GM19467 (cell line): ENCODE data around the gene CD99L2.

ENCODE experiments used
- ATAC-seq: cut with Tn5 transposase; IDR thresholded peaks from one replicate; pipeline ENCODE4 v1.9.1; 2021; ENCODE audit warnings: mild to moderate bottlenecking, moderate library complexity; ENCODE audit not compliant: unreplicated experiment

The CD99L2 gene, protein sequence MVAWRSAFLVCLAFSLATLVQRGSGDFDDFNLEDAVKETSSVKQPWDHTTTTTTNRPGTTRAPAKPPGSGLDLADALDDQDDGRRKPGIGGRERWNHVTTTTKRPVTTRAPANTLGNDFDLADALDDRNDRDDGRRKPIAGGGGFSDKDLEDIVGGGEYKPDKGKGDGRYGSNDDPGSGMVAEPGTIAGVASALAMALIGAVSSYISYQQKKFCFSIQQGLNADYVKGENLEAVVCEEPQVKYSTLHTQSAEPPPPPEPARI

DNA sequence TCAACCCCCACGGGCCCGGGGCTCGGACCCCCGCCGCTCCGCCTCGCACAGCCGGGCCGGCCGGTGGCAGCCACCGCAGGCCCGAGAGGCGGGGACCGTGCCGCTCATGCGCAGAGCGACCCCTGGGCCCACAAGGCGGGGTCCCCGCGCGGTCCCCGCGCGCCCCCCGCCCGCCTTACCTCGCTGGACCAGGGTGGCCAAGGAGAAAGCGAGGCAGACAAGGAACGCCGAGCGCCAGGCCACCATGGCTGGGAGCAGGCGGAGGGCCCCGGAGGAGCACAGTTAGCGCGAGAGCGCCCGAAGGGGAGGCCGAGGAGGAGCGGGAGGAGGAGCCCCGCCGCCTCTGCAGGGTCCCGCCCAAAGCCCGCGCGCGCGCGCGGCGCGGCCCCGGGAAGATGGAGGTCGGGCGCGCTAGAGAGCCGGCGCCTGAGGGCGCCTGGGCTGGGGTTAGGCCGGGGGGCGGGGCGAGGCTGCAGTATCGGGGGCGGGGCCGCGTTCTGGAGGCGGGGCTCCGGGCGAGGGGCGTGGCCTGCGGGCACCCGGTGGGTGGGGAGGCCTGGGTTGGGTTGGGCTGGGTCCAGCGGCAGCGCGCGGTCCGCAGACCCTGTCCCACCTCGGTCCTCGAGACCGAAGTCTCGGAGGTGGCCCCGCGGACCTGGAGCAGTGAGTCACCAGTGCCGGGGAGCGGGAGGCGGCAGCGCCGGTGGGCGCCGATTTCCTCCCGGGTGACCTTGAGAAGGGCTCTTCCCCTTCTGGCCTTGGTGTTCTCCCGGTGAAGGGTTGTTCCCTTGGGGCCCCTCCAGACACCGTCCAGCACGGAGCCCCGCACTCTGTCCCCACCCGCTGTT is at the start of gene CD99L2:
TSS of gene CD99L2 (minus strand) at position 326 of the 848 bp plus-strand sequence. CDS start at position 246, 80 bp downstream.
- peak; percentile 92 for ATAC-seq

DNA sequence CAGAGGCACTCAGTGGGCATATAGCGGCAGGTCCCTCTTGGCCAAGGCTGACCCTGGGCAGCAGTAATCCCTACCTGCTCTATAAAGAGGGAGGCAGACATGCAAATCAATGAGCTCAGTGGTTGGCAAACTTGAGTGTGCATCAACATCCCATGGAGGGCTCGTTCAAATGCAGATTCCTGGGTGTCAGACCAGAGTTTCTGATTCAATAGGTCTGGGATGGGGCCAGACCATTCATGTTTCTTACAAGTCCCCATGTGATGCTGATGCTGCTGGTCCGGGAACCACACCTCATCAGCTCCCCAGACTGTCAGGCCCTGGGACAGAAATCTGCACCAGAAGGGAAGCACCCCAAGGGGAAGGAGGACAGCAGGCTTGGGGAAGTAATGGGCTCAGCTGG is 45.8 kb upstream of the CD99L2 start:
- ATAC-seq, result no peak

DNA sequence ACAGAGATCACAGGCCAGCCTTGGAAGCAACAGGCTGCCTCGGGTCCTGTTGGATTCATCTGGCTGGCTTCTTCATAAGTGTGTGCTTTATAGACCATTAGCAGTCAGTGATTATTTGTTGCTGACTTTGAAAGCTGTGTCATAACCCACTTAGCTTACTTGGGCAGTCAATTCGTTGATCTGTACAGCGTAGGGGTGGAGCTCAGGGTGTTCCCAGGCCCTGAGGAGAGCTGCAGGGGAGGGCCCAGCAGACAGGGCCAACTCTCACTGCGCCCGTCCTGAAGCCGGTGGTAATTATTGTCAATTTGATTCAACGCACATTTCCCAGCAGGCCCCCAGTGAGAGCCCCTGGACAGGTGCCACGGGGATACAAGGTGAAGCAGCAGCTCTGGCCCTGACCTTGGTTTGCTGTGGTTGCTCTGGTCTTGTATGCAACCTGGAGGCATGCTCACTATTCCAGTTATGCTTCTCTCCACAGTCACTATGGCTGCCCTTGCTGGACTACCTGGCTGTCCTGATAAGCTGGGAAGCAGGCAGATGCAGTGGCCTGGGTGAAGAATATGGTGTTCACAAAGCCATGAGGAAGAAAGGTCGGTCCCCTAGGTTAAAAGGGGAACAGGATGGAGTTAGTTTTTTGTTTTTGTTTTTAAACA is 44.6 kb upstream of the CD99L2 start:
- ATAC-seq, result no peak

DNA sequence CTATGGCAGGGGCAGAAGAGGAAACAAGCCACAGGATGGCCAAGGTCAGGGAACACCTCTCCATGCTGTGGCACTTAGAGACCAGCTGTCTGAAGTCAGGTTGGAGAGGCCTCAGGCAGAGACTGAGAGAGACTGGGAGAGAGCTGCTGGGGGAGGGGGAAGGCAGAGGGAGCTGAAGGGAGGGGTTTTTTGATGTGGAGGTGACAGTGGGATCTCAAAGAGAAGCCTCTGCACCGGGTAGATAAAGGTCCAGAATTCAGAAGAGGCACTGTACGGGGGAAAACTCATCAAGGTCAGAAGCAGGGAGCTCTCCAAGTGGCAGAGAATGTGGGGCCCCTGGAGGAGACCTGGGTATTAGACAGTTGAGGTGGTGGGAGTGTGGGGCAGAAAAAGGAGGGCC is 43.1 kb upstream of the CD99L2 start:
- no peak for ATAC-seq

DNA sequence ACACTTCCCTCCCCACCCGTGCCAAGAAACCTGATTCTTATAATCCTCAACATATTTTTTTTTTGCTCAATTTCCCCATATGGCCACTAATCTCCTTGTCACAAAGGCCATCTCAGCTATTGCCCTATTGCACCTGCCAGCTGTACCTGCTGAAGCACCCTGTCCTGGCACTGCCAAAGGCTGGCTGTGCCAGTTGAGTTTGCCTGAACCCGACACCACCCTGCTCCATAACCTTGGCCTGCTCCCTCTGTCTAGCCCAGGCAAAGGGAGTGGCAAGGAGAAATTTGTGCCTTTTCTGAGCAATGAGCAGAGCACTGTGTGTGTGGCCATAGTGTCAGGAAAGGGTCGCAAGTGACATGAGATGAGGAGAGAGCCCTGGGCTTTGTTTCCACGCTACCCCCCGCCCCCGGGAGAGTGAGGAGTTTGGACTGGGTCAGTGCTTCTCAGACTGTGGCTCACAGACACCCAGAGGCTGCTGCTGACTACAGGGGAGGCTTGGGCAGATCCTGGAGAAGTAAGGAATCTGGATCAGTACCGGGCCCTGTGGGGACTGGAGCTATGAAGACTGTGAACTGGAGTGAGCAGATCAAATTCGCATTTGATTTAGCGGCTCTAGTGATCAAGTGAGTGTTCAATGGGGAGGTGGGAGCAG is 42.5 kb upstream of the CD99L2 start:
- no peak for ATAC-seq

DNA sequence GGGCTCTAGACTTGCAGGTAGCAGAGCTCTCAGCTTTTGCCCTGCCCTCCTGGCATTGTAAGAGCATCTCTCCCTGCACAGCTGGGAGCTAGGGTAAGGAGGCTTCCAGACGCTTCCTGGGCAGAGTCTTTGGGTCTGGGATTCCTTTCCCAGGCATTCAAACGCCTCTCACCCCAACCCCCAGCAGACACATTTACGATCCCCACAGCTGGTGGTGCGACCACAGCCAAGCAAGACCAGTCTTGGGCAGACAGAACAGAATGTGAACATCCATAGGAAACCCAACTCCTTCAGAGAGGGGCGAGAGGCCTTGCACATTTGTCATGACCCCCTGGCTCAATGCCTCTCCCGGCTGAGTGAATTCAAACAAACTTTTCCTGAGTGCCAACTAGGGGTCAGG is 38.1 kb upstream of the CD99L2 start:
- no peak for ATAC-seq

DNA sequence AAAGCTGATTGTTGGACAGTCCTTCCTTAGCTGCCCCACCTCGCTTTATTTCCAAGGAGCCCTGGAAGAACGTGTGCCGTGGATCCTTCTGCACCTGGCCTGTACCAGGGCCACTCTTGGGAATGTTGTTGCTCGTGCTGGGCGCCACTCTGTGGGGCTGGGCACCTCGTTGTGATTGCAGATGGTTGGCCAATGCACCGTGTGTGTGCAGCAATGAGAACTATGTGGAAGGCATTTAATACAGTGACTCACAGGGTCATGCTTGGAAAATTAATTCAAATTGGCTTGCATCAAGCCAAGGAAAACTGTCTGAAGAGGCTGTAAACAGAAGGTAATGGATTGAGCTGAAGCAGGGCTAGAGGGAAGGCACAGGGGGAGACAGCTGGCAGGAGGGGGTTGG is 37.0 kb upstream of the CD99L2 start:
- no peak for ATAC-seq

DNA sequence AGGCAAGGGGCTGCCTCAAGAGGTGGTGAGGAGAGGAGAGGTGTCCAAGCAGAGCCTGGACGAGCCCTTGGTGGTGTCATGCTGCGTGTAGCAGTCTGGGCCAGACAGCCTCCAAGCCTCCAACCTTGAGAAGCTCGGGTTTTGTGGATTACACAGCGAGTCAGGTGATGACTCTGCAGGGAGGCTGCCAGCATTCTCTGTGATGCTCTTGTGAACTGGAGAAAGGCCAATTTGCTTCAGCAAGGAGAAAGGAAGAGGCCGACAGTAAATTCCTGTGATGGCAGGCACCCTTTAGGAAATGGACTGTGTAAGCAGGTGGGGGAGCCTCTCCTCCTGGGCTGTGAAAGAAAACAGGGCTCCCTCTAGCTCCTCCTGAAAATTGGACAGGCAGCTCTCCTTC is 36.0 kb upstream of the CD99L2 start:
- no peak for ATAC-seq

DNA sequence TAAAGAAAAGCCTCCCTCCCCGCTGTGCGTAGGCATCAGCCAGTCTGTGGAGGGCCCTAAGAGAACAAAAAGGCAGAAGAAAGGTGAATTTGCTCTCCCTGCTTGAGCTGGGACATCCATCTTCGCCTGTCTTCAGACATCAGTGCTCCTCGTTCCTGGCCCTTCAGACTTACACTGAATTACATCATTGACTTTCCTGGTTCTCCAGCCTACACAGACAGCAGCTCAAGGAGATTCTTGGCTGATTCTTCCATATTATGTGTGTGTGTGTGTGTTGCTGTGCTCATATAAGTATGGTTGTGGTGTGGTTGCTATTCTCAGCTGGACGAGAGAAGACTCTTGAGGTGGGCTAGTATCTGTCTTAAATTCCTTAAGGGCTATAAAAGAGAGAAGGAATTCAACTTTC is 35.5 kb upstream of the CD99L2 start:
- no peak for ATAC-seq

DNA sequence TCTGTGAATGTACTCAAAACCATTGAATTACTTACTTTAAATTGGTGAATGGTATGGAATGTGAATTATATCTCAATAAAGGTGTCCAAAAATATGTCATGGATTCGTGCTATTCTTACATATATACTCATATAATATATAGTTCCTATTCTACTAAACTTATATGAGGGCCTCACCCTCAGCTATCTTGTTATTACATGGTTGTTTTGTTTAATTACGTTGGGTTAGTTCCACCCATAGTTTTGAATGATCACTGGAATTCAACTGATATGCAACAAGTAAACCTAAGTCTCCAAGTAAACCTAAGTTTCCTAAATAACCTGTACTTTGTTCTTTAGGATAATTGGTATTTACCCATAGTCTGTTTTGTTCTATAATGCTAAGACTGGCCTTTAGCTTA is 30.6 kb upstream of the CD99L2 start:
- no peak for ATAC-seq

DNA sequence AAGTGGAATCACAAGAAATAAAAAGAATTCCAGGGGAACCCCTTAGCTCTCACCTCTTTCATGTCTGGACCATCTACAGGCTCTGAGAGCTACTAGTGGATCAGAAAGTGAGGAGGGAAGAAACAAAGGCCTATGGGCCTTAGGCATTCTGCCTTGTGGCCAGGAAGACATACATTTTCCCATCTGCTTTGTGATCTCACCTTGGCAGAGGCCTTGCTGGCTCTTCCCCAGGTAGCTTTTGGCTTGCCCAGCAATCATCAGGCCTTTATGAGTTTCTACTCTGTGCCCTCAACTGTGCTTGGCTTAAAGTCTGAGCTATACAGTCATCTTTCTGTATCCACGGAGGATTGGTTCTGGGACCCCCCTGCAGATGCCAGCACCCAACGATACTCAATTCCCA is 28.3 kb upstream of the CD99L2 start:
- ATAC-seq, result no peak

DNA sequence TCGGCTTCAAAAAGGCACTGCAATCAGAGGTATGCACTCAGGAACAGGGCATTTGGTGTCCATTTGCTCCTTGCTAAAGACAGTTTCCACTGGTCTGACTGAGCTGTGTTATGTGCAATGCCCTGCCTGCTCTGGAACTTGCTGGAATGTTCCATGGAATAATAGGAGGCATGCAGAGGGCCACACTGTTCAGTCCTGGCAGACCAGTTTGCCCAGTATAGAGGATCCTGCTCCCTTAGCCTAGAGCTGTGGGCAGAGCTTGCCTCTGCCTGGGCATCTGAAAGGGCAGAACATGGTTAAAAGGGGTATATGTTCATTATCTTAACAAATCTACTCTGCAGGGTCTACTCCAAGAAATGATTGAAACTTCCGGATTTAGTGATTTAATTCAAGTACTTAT is 27.8 kb upstream of the CD99L2 start:
- no peak for ATAC-seq

DNA sequence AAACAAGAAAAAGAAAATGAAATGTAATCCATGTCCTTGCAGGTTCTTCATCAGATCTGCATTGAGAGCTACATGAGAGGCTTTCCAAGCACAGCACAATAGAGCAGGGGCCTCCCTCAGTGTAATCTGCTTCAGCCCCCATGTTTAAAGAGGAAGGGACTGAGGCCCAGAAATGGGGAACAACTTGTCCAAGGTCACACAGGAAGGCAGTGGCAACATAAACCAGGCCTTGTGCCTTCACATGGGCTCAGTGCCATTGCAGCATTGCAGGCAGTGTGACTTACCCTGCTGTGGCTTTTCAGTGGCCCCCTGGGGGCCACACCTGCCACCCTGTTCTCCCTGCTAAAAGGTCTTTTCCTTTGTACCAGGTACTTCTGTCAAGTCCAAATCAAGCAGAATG is 20.9 kb upstream of the CD99L2 start:
- no peak for ATAC-seq

DNA sequence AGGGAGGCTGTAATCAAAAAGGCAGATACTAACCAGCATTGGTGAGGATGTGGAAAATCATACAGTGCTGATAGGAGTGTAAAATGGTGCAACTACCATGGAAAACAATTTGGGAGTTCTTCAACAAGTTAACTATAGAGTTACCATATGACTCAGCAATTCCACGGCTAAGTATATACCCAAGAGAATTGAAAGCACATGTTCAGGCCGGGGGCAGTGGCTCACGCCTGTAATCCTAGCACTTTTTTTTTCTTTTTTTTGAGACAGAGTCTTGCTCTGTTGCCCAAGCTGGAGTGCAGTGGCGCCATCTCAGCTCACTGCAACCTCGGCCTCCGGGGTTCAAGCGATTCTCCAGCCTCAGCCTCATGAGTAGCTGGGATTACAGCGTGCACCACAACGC is 15.0 kb upstream of the CD99L2 start:
- ATAC-seq, result no peak

DNA sequence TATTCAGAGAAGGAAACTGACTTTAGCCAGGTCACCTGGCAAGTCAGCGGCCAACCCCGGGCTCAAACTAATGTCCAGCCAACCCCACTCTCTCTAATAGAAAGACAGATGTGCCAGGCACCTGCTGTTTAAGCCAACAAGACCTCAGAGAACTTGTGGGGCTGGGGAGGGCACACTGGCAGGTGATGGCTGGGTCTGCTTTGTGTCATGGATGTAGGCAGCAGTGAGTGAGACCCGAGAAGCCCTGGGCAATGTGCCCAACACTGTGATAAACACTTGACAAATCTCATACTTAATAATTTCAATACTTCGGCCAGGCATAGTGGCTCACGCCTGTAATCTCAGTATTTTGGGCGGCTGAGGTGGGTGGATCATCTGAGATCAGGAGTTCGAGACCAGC is 9.0 kb upstream of the CD99L2 start:
- ATAC-seq, result no peak

DNA sequence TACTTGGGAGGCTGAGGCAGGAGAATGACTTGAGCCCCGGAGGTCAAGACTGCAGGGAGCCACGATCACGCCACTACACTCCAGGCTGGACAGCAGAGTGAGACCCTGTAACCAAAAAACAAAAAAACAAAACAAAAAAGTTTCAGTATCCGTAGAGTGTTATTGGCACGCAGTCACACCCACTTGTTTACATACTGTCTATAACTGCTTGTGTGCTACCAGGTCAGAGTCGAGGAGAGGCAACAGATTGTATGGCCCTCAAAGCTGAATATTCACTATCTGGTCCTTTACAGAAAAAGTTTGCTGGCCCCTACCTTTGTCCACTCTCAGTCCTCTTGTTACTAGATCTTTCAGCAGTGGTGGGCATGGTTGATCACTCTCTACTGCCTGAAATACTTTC is 8.2 kb upstream of the CD99L2 start:
- no peak for ATAC-seq

DNA sequence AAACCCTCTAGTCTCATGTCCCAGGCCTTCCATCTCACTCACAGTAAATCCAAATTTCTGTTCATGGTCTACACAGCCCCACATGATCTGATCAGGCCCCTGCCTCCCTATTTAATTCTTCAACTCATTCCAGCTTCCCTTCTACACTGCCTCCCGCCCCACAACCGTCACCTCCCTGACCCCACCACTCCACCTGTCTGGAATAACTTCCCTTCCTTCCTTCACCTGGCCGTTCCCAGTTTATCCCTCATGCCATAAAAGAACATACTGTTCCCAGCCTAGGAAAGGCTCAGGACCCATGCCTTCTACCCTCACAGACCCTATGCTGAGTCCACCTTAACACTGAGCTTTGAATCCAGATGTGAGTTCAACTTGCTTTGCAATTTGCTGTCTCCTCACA is 6.8 kb upstream of the CD99L2 start:
- no peak for ATAC-seq

DNA sequence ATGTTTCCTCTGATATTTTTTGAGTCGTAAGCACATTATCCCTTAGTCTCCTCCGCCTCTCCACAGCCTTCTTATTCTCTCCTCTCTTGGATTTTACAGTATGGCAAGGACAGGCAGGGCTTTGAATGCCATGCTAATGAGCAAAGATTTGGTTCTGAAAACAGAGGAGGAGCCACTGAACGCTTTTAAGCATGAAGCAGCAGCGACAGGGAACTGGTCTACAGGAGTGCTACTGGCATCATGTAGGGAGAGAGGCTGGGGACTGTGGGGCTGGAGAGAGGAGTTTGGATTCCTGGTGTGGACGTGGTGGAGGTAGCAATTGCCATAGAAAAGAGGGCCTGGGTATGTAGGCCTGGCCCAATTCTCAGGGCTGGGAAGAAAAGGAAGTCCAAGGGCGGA is 4.6 kb upstream of the CD99L2 start:
- ATAC-seq, result no peak

DNA sequence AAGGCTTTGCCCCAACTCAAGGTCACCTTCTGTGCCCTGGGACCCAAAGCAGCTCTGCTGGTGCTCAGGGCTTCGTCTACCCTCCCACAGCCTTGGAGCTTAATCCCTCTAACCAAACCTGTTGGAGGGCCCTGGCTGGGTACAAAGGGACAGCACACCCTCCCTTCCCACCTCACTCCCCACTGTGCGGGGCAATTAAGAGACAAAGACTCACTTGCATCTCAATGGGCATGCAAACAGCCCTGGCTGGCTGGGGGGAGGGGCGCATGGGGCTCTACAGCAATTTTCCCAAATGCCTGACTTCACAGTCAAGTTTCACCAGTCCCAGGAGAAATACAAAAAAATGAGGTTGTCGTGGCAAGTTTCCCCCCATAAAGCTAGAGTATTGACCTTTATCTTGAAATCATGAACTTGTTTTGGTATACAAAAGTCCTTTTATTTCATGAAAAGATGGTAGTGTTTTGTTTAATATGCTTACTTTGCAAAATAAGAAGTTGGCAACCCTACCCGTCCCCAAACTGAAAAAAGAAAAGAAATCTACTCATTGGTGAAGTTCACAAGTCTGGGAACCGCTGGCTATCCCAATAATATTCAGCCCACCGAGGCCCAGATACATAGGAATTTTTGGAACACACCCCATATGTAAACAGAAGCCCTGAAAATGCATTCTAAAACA is 4.1 kb upstream of the CD99L2 start:
- no peak for ATAC-seq

DNA sequence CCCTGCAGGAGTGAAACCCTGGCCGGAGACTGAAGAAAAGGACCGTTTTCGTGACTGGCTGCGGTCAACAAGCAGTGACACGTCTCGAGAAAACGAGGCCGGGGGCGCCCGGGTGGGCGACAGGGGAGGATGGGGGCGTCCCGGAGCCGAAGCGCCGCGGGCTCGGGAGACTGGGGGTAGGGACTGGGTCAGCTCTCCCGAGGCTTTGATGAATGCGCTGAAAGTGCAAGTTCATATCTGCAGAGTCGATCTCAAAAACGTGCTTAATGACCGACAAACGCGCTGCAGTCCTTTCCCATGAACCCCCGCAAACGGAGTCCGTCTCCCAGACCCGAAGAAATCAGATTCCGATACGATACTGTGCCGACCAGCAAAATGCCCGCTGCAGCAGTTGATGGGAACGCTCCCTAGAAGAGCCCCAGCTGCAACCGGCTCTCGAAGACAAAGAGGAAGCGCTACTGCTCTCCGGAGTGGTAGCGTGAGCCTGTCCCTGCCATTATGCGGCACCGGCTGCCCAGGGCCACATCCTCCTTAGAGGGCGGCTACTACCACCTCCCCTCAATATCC is 806 bp upstream of the CD99L2 start:
- ATAC-seq, result peak; percentile 35
